GM19467 (cell line): ENCODE measurements around the gene AMN.

Source experiments
- ATAC-seq: cut with Tn5 transposase; IDR thresholded peaks from one replicate; pipeline ENCODE4 v1.9.1; 2021; ENCODE audit warnings: mild to moderate bottlenecking, moderate library complexity; ENCODE audit not compliant: unreplicated experiment

AMN gene

DNA sequence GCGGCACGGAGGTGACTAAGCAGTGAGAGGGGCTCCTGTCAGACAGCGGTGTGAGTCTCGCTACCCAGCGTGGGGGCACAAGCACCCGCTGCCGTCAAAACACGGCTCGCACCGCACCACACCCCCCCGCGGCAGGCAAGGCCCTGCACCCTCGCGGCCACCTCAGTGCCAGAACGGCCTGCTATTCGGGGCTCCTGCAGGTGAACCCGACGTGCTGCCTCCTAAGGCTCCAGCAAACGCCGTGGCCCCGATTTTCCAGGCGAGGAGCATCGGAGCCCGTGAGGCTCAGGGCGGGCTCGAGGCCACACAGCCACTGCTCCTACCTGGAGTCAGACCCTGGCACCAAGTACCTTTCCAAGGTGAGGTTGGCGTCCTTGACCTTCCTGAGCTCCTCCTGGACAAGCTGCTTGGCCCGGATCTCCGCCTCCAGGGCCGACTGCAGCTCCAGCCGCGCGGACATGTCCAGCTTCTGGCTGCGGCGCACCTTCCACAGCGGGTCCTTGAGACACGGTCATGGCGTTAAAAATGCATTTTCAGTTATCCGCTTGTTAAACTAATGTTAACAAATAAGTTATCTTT, 41.8 kb downstream of the AMN start:
- no peak for ATAC-seq

DNA sequence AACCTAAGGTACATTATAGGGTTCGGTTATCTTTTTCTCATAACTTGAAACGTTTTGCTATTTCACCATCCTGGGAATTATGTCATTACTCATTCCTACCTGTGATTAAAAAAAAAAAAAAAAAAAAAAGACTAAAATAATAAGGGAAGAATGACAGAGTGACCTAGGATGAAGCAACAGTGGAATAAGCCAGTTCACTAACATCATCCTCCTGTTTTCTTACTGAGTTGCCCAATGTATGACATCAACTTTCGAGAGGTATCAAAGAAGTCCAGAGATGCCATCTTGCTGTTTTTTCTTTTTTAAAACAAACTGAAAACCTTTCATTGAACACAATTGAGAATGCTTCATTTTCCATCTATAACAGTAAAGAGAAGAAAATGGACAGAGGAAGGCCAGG, 42.8 kb downstream of the AMN start:
- ATAC-seq = no peak

DNA sequence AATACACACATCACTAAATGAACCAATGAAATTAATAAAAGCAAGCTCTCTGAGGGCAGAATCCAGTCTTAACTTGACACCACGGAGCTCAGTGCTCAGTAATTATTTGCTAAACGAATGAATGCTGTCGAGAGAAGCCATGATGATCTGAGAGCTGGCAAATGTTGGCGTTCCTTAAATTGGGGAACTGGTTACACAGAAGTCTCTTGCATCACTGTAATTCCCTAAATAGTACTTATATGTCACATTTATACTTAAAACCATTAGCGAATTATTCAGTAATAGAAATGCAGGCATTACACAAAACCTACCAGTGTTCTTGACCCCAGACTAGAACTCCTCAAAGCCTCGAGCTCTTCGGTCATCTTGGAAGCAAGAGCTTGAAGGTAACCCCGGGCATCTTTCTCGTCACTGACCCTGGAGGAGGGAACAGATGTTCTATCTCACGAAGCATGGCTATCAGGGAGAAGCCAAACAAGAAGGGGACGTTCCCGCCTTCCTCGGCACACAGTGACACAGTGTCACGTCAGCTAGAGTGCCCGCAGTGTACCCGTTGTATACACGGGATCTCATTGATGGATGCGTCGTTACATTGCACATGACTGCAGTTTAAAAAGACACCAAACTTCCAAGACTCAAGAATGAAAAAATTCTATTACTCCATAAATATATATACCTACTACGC, 43.6 kb downstream of the AMN start:
- no peak for ATAC-seq

DNA sequence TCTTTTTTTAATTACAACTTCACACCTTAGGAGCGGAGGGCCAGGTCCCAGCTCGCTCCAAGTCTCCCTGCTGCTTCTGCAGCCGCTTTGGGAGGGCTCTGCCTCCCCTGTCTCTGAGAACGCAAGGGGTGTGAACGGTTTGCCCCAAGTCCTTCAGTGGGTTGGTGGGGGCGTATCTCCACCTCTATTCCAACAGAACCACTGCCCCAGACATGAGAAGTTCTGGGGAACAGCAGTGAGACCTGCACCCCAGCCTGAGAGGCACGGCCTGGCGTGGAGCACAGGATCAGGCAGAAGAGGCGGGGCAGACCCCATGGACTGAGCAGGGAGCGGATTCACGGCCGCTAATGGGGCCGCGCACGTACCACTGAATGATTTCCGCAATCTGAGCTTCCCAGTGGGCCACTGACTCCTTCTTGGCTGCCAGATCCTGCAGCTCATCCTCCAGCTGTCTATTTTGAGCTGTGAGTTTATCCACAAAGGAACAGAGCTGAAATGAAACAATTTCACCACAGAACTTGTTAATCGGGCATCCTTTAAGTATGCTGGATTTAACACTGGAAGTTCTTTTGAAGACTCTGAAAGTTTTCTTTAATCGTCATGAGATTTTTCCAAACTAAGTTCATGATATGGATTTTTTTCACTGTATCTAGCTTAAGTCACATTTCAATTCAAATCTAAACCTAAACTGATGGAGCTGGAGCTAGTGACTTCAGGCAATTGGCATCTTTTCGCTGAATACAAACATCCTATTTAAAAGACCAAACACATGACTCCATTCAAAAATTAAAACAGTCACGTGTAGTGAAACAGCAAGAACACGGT, 44.4 kb downstream of the AMN start:
- ATAC-seq = no peak

DNA sequence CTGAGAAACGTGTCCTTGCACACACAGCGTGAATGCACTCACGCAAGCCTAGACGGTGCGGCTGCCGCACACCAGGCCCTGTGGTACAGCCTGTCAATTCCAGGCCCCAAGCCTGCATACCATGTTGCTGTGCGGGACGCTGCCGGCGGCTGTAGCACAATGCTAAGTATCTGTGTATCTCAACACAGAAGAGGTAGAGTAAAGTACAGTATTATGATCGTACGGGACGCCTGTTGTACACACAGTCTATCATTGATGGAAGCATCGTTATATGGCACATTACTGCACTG, 45.0 kb downstream of the AMN start:
- ATAC-seq = no peak

DNA sequence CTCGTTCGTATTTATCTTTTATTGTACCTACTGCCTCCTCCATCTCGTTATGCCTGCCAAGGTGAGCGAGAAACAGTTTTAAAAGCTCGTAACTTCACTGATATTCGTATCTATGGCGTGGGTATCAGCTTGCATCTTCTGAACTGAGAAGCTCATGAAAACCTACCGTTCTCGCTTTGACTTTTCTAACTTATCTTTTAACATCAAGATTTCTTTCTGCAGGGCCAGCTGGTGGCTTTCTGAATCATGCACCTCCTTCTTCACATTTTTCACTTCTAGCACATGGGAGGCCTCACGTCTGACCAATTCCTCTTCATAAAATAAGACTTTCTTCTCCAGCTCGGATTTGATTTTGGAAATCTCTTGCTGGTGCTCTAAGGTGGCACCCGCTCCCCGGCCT, 45.8 kb downstream of the AMN start:
- no peak for ATAC-seq

DNA sequence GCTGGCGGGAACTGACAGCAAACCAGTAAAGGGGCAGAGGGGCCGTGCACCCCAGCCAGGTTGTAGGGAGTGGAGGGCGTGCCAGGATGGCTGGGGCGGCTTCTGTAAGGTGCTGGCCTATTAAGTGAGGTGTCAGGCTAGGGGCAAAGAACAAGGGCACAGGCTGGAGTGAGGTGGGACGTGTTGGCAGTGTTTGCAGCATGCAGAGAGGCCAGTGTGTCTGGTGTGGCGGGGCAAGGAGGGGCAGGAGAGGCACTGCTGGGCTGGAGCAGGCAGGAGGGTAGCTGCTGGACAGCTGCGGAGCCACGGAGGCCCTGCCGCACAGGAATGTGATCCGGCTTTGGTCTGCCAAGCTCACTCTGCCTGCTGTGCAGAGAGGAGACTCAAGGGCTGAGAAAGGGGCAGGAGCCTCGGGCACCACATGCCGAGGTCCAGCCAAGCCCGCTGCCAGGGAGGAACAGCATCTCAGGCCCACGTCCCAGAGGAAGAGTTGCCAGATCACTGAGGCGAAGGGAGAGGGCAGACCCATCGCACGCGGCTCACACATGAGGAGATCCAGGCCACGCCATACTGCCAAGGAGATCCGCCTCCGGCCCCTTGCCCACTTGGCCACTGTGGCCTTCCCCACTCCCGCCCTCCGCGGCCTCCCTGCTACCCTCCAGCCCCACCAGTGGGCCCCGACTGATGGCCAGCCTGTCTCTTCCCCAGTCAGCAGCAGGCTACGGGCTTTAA, 46.8 kb downstream of the AMN start:
- ATAC-seq = no peak

DNA sequence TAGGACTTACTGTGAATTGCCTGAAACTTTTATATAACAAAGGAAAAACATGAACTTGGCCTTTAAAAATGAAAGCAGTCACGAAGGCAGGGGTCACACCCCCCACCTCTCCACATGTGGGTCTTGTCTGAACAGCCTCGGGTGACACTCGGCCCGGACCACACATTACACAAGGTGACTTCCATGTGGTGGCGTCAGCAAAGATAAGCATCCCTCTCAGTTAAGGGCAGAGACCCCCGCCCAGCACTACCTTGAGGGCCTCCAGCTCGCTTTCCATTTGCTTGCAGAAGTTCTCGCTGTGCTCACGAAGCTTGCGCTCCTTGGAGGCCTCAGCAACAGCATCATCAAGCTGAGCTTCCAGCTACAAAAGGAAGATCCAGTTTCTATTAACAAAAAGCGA, 47.4 kb downstream of the AMN start:
- no peak for ATAC-seq

GRCh38 chr14:102970496-102970895, 48.0 kb downstream of the AMN start:
- ATAC-seq = no peak

GRCh38 chr14:102971314-102971713, 48.9 kb downstream of the AMN start:
- no peak for ATAC-seq

- no peak for ATAC-seq
These were observed 49.6 kb downstream of the AMN start for GRCh38 chr14:102971836-102972606.

GRCh38 chr14:102973706-102974285, 51.3 kb downstream of the AMN start:
- ATAC-seq = no peak

GRCh38 chr14:102975662-102976061, 53.2 kb downstream of the AMN start:
- ATAC-seq = no peak

DNA sequence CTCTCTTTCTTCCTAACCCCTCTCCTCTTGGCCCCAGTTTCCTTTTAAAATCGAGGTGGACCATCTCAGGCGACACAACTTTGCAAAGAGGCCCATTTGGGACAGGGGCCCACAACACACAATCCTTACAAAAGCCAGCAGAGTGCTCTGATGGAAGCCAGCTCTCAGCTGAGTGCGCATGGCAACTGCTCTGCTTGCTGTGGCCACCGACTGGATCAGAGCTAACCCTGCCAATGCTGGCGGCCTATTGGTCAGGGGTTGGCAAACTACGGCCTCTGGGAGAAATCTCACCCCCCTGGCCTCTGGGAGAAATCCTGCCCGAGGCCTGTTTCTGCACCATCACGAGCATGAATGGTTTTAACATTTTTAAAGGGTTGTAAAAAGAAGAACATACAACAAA, 55.0 kb downstream of the AMN start:
- no peak for ATAC-seq

DNA sequence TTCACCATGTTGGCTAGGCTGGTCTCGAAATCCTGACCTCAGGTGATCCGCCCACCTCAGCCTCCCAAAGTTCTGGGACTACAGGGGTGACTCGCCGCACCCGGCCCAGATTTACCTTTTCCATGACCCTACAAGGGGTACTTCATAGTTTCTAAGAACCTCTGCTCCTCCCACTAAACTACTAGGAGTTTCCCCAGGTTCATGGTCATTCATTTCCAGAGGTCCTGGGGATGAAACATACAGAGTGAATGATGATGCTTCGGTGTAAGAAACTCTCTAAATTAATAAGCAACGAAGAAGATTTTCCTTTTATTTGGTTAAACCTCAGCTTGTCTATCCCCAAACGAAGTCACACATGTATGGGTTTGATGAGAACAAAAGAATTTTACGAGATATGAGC, 56.9 kb downstream of the AMN start:
- ATAC-seq = no peak

GRCh38 chr14:102980409-102980810, 57.9 kb downstream of the AMN start:
- no peak for ATAC-seq
